Colonic mucosa (tissue), 4 donors: Measurements from ENCODE around the gene CACNA2D4. TPM values are rescaled to one million over a fixed set of nuclear protein-coding genes. Genes with fewer than 3 reads are reported as not detected.

Experiments
- DNase-seq: peaks from one replicate; pipeline ENCODE4 v3.0.0-alpha.2; 2020
- H3K27ac ChIP-seq: fragments of 200-600 bp; one replicate; pipeline ENCODE4 v1.8.0; 2021
- H3K27me3 ChIP-seq: fragments of 200-600 bp; one replicate; pipeline ENCODE4 v1.8.0; 2021
- H3K36me3 ChIP-seq: fragments of 200-600 bp; one replicate; pipeline ENCODE4 v1.8.0; 2021
- H3K4me1 ChIP-seq: fragments of 200-600 bp; one replicate; pipeline ENCODE4 v1.8.0; 2021; ENCODE audit warnings: mild to moderate bottlenecking
- H3K4me3 ChIP-seq: fragments of 200-600 bp; one replicate; pipeline ENCODE4 v1.8.0; 2021
- H3K9ac ChIP-seq, 2 donors: one replicate each; pipeline ENCODE4 v1.7.0; 2013; ENCODE audit warnings: control low read depth in 2 of 2, low read depth in 2 of 2, low read length in 2 of 2
- H3K9me3 ChIP-seq: fragments of 200-600 bp; one replicate; pipeline ENCODE4 v1.8.0; 2021
- intact Hi-C: fragments of 100-400 bp; cut with DNase I; formaldehyde crosslinking; loops from one replicate; pipeline ENCODE4 v1.14.1; 2022
- total RNA-seq, 2 donors: library from RNA; stranded (reverse); fragmentation: NEBNext Ultra II Directional in 1 of 2; extraction: Animal tissue kit (Norgen Biotek cat#: 25700) in 1 of 2; gene quantifications; one replicate each; pipeline ENCODE4 v1.2.1, GENCODE V29; 2021
- TF ChIP-seq, protein P1 (sequence below): fragments of 200-600 bp; IDR thresholded peaks from one replicate; pipeline ENCODE4 v1.8.0; 2022; ENCODE audit warnings: antibody characterized with exemption, mild to moderate bottlenecking
- donor health status: healthy.
- donor health status: DM: no; HTN: no; CAD: no.
- donor health status: DM: no; HTN: no; CAD: no.

Gene CACNA2D4
- total RNA-seq, 2 donors from 2014 or later = 3.3 to 3.7 TPM

DNA sequence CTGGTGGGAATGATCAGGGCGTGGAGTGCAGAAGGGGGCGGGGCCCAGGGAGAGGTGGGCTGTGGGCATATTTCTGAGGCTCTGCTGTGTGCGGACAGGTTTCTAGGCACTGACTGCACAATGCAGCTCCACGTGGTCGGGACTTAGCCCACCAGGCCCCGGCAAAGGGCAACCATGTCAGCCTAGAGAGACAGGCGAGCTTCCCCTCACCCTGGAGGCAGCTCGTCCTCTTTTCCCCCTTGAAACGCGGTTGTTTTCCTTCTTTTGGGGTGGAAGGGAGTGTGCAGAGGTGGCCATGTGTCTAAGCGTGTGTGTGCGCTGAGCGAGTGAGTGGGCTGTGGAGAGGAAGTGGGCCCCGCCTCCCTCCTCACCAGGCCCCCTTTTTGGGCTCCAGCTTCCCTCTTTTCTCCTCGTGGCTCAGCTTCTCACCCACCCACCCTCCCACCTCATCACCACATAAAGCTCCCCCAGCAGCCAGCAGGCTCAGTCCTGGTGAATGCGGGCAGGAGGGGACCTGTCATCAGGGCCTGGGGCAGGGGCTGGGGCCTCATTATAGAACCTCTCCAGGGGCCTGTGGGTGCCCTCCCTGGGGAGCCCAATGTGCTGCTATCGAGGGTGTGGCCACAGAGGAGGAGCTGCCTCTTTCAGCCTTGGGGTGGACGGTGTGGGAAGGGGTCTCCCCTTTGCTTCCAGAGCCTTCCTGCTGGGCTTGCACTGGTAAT is 76.1 kb downstream of the CACNA2D4 start:
- TF ChIP-seq, protein P1, sequence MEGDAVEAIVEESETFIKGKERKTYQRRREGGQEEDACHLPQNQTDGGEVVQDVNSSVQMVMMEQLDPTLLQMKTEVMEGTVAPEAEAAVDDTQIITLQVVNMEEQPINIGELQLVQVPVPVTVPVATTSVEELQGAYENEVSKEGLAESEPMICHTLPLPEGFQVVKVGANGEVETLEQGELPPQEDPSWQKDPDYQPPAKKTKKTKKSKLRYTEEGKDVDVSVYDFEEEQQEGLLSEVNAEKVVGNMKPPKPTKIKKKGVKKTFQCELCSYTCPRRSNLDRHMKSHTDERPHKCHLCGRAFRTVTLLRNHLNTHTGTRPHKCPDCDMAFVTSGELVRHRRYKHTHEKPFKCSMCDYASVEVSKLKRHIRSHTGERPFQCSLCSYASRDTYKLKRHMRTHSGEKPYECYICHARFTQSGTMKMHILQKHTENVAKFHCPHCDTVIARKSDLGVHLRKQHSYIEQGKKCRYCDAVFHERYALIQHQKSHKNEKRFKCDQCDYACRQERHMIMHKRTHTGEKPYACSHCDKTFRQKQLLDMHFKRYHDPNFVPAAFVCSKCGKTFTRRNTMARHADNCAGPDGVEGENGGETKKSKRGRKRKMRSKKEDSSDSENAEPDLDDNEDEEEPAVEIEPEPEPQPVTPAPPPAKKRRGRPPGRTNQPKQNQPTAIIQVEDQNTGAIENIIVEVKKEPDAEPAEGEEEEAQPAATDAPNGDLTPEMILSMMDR = no peak
- Histone ChIP-seq H3K27me3 (no peaks in the 10 kb centered on the region), H3K9ac (no peak overlapping the region), H3K27ac (no peak overlapping the region), H3K36me3 (no peaks in the 10 kb centered on the region), H3K9me3 (no peaks in the 10 kb centered on the region), H3K4me1 (no peaks in the 10 kb centered on the region), H3K4me3 (no peak overlapping the region)
- no peak for DNase-seq
- intact Hi-C loops = no loop called here

GRCh38 chr12:1841586-1842182 is 76.8 kb downstream of the CACNA2D4 start:
- no peaks in the 10 kb centered on the region for H3K27me3 ChIP-seq
- H3K36me3 ChIP-seq = no peaks in the 10 kb centered on the region
- TF ChIP-seq, protein P1 = no peak
- no peak overlapping the region for H3K4me3 ChIP-seq
- H3K27ac ChIP-seq = no peak overlapping the region
- H3K4me1 ChIP-seq = no peaks in the 10 kb centered on the region
- DNase-seq = no peak
- no peaks in the 10 kb centered on the region for H3K9me3 ChIP-seq
- H3K9ac ChIP-seq = no peak overlapping the region
- intact Hi-C loops = no loop called here

DNA sequence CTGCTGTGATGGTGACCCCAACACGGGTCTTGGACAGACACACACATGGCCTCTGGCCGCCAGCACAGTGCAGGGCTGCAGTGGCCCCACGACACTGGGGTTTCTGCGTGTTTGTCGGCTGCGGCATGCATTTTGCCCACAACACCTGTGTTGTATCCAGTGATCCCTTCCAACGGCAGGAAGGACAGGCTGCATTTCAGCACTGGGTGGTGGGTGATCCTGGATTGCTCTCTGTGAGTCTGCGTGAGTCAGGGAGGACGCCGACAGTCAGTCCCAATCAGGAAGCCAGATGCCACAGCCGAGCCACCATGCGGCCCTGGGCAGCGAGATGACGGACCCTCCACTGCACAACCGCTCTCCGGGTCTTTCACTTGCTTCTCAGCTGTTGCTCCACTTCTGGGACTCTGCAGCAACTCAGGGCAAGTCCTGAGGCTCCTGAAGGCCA is 77.4 kb downstream of the CACNA2D4 start:
- H3K27ac ChIP-seq = no peak overlapping the region
- intact Hi-C loops = no loop called here
- no peak overlapping the region for H3K9ac ChIP-seq
- H3K36me3 ChIP-seq = no peaks in the 10 kb centered on the region
- no peaks in the 10 kb centered on the region for H3K27me3 ChIP-seq
- no peak for DNase-seq
- H3K4me3 ChIP-seq = no peak overlapping the region
- TF ChIP-seq, protein P1 = no peak
- no peaks in the 10 kb centered on the region for H3K4me1 ChIP-seq
- no peaks in the 10 kb centered on the region for H3K9me3 ChIP-seq

- no peaks in the 10 kb centered on the region for H3K4me1 ChIP-seq
- intact Hi-C loops = no loop called here
- no peak for DNase-seq
- H3K27ac ChIP-seq = no peak overlapping the region
- TF ChIP-seq, protein P1 = no peak
- no peaks in the 10 kb centered on the region for H3K9me3 ChIP-seq
- H3K36me3 ChIP-seq = no peaks in the 10 kb centered on the region
- no peaks in the 10 kb centered on the region for H3K27me3 ChIP-seq
- no peak overlapping the region for H3K4me3 ChIP-seq
- H3K9ac ChIP-seq = no peak overlapping the region
Measured at GRCh38 chr12:1839956-1840951, 78.2 kb downstream of the CACNA2D4 start.

DNA sequence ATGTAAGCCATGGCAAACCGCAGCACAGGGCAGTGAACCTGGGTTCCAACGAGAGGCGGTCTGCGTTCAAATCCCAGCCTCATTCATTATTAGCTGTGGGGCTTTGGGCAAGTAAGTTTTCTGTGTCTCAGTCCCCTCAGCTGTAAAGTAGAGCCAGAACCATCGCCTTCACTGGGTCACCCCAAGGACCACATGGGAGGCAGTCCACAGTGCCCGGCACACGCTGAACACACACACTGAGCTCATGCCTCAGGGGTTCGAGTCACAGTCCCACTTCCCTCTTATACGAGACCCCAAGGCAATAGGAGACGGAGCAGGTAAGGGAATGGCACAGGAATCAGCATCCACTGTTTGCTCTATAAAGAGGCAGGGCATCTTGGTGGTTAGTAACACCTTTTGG is 79.0 kb downstream of the CACNA2D4 start:
- Histone ChIP-seq H3K27ac (no peak overlapping the region), H3K4me3 (no peak overlapping the region), H3K27me3 (no peaks in the 10 kb centered on the region), H3K36me3 (no peaks in the 10 kb centered on the region), H3K9ac (no peak overlapping the region), H3K9me3 (no peaks in the 10 kb centered on the region), H3K4me1 (no peaks in the 10 kb centered on the region)
- DNase-seq = no peak
- TF ChIP-seq, protein P1 = no peak
- intact Hi-C loops = no loop called here
